K562 (cell line): ENCODE data around the gene MAML1. TPM values are rescaled to one million over a fixed set of nuclear protein-coding genes. Genes with fewer than 3 reads are reported as not detected.

Experiments used
- CBFB ChIP-seq: sonication (generic); formaldehyde crosslinking; IDR thresholded peaks from 2 replicates; pipeline ENCODE4 v1.4.0; 2020; ENCODE audit warnings: mild to moderate bottlenecking, missing genetic modification reagents
- CREB3L1 ChIP-seq: fragments of 450-650 bp; IDR thresholded peaks from 2 replicates; pipeline ENCODE4 v1.6.1; 2014; ENCODE audit warnings: low read depth, mild to moderate bottlenecking, moderate library complexity, borderline replicate concordance
- E4F1 ChIP-seq: fragments of 250-450 bp; sonication (Bioruptor Pico); IDR thresholded peaks from 2 replicates; pipeline ENCODE4 v1.5.0; 2021; ENCODE audit warnings: mild to moderate bottlenecking, borderline replicate concordance
- HNRNPL ChIP-seq: fragments of 200-400 bp; formaldehyde crosslinking; IDR thresholded peaks from 2 replicates; pipeline ENCODE4 v1.6.1; 2017; ENCODE audit warnings: low read depth, mild to moderate bottlenecking, low read length
- KLF10 ChIP-seq: fragments of 250-450 bp; sonication (Bioruptor Pico); IDR thresholded peaks from 2 replicates; pipeline ENCODE4 v1.6.1; 2021; ENCODE audit warnings: matching md5 sums
- POLR3A ChIP-seq: IDR thresholded peaks from 2 replicates; pipeline ENCODE4 v1.6.1; 2011; ENCODE audit warnings: borderline replicate concordance, mild to moderate bottlenecking, moderate library complexity; ENCODE audit not compliant: insufficient read length, insufficient read depth; ENCODE audit errors: extremely low read depth
- TCF3 ChIP-seq: sonication (generic); formaldehyde crosslinking; IDR thresholded peaks from 2 replicates; pipeline ENCODE4 v1.4.0; 2020; ENCODE audit warnings: mild to moderate bottlenecking, missing genetic modification reagents
- YBX1 ChIP-seq: fragments of 450-650 bp; IDR thresholded peaks from 2 replicates; pipeline ENCODE4 v1.7.1; 2016; ENCODE audit warnings: mild to moderate bottlenecking
- ZNF407 ChIP-seq: fragments of 450-650 bp; IDR thresholded peaks from 2 replicates; pipeline ENCODE4 v1.6.1; 2016; ENCODE audit warnings: low read depth
- ZNF655 ChIP-seq: fragments of 250-450 bp; sonication (Bioruptor Pico); IDR thresholded peaks from 2 replicates; pipeline ENCODE4 v1.5.0; 2021
- ZNF740 ChIP-seq, 3 experiments: fragments of 200-800 bp in 1 of 3; sonication (Bioruptor generic) in 1 of 3; sonication (generic) in 1 of 3; formaldehyde crosslinking in 1 of 3; IDR thresholded peaks; 2 replicates each; pipeline versions ENCODE4 v1.6.1 to v1.8.0; 2016 to 2022; ENCODE audit warnings: mild to moderate bottlenecking in 2 of 3, missing compliant biosample characterization in 2 of 3, missing genetic modification characterization in 2 of 3, missing genetic modification reagents in 1 of 3
- polyA plus RNA-seq, 8 experiments: library from polyadenylated mRNA; depleted of rRNA in 4 of 8; stranded (reverse) in 5 of 8; unstranded in 3 of 8; fragments of >200 nt; fragmentation: Nextera tagmentation in 2 of 8; fragmentation: Illumina TruSeq in 1 of 8; extraction: Ambion mirVana in 2 of 8; extraction: Trizol in 1 of 8; gene quantifications; 2 replicates each; pipeline versions ENCODE4 v1.2.1 to v1.2.3, GENCODE V29; 2011 to 2014; ENCODE audit warnings: inconsistent platforms in 1 of 8, missing spikeins in 1 of 8
- total RNA-seq, 7 experiments: library from RNA; depleted of rRNA in 6 of 7; stranded (reverse); fragments of >200 nt in 6 of 7; fragmentation: Illumina TruSeq in 2 of 7; extraction: Trizol in 2 of 7; gene quantifications; 2 replicates each; pipeline versions ENCODE4 v1.2.1 to v1.2.3, GENCODE V29; 2011 to 2021; ENCODE audit warnings: low replicate concordance in 1 of 7

Gene MAML1
- total and polyA plus RNA-seq, 9 of the 15 experiments (the other 6 are each of a cell fraction or from before 2014, with no cell fraction given): 0.32 to 18.4 (median 7.0) TPM

GRCh38 chr5:179821298-179822058, 88.9 kb downstream of the MAML1 start (continued):
- TF ChIP-seq ZNF655 (CRISPR knock-in tag): no peak
- no peak for TF ChIP-seq ZNF407
- TF ChIP-seq CBFB (CRISPR knock-in tag): peak; percentile 76
- no peak for TF ChIP-seq E4F1 (CRISPR knock-in tag)
- TF ChIP-seq POLR3A: no peak
- no peak for TF ChIP-seq KLF10
- TF ChIP-seq CREB3L1: no peak
- no peak for TF ChIP-seq YBX1
- TF ChIP-seq TCF3 (CRISPR knock-in tag): peak; percentile 62
- peak; percentile 67 for TF ChIP-seq ZNF740 (CRISPR knock-in tag; IDR thresholded peaks at IDR 0.05)
- no peak for TF ChIP-seq ZNF740 (tag; IDR thresholded peaks at IDR 0.05)
- peak; percentile 95 for TF ChIP-seq HNRNPL
